GM19328 (cell line): ENCODE measurements around the gene C1QA.

Source experiments
- ATAC-seq: cut with Tn5 transposase; IDR thresholded peaks from one replicate; pipeline ENCODE4 v1.9.1; 2021; ENCODE audit warnings: mild to moderate bottlenecking, moderate library complexity; ENCODE audit not compliant: unreplicated experiment

C1QA gene

GRCh38 chr1:22612671-22613571 lies 23.5 kb upstream of the C1QA start:
- ATAC-seq, result no peak

- no peak for ATAC-seq
These were observed 22.9 kb upstream of the C1QA start for GRCh38 chr1:22613572-22613918.

GRCh38 chr1:22613951-22614350 lies 22.5 kb upstream of the C1QA start:
- ATAC-seq, result no peak

GRCh38 chr1:22615886-22616285 lies 20.5 kb upstream of the C1QA start:
- no peak for ATAC-seq

GRCh38 chr1:22616571-22616970 lies 19.9 kb upstream of the C1QA start:
- ATAC-seq, result no peak

GRCh38 chr1:22618056-22618455 lies 18.4 kb upstream of the C1QA start:
- no peak for ATAC-seq

- no peak for ATAC-seq
These were observed 17.2 kb upstream of the C1QA start for GRCh38 chr1:22619252-22619651.

- no peak for ATAC-seq
These were observed 16.6 kb upstream of the C1QA start for GRCh38 chr1:22619798-22620197.

GRCh38 chr1:22621761-22622160 lies 14.7 kb upstream of the C1QA start:
- no peak for ATAC-seq

- no peak for ATAC-seq
These were observed 11.0 kb upstream of the C1QA start for GRCh38 chr1:22625262-22625925.

GRCh38 chr1:22626237-22627157 lies 9.9 kb upstream of the C1QA start:
- ATAC-seq, result no peak

GRCh38 chr1:22627331-22627730 lies 9.1 kb upstream of the C1QA start:
- ATAC-seq, result no peak

- ATAC-seq, result no peak
These were observed 7.6 kb upstream of the C1QA start for GRCh38 chr1:22628698-22629444.

- ATAC-seq, result no peak
These were observed 6.5 kb upstream of the C1QA start for GRCh38 chr1:22629886-22630285.

GRCh38 chr1:22633697-22634463 lies 2.5 kb upstream of the C1QA start:
- ATAC-seq, result no peak

GRCh38 chr1:22635436-22635835 lies 992 bp upstream of the C1QA start:
- no peak for ATAC-seq

- ATAC-seq, result no peak
These were observed 499 bp downstream of the C1QA start for GRCh38 chr1:22636927-22637326.

- no peak for ATAC-seq
These were observed 1.5 kb downstream of the C1QA start for GRCh38 chr1:22637907-22638445.

GRCh38 chr1:22638476-22639234 lies 2.2 kb downstream of the C1QA start:
- ATAC-seq, result no peak
